Glomerular visceral epithelial cell (primary cell): ENCODE data around the gene AUTS2.

Experiments
- DNase-seq: peaks from one replicate; pipeline ENCODE4 v3.0.0-alpha.2; 2016; ENCODE audit errors: extremely low spot score

The AUTS2 gene

GRCh38 chr7:69992938-69993337 is 394.7 kb downstream of the AUTS2 start:
- DNase-seq = no peak

DNA sequence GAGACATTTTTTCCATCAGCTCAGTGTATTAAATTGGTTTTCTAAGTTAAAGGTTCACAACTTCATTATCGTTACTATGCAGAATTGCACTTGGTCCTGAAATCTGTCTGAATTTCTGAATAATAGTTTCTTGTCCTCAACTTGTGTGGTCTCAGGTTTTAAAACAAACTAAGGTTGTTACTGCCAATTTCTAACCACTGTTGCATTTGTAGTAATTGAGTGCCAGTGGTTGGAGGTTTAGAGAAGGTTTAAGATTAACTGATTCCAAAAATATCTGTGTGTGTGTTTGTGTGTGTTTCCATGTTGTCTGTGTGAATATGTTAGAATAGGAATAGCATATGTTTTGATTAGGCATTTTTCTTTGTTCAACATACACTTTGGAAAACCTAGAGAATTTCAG is 395.9 kb downstream of the AUTS2 start:
- no peak for DNase-seq

DNA sequence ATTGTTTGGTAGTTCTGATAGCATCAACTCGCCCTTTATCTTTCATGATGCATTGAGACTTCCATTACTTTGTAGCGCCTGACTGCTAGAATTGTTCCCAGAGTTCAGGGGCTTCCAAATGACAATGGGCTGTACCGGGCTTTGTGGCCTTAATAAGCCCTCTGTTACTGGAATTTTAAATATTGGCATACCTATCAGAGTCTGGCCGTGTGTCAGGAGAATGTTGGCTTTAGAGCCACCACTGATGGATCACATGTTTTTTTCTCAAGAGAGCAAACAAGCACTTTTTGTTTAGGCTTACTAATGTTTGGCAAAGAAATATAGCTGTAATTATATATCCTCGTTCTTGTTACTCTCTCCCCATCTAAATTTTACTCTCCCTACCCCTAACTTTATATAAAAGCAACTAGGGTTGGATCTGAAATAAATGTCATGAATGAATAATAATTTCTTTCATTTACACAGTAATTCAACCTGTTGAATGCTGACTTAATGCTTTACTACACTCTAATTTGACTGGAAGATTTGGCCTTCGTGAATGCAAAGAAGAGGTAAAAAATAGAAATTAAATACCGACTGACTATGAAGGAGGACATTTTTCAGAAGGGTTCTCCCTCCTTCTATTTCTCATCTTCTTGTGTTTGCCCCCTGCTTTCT is 396.7 kb downstream of the AUTS2 start:
- no peak for DNase-seq

- DNase-seq = no peak
Measured at GRCh38 chr7:69996121-69996520, 397.8 kb downstream of the AUTS2 start.

DNA sequence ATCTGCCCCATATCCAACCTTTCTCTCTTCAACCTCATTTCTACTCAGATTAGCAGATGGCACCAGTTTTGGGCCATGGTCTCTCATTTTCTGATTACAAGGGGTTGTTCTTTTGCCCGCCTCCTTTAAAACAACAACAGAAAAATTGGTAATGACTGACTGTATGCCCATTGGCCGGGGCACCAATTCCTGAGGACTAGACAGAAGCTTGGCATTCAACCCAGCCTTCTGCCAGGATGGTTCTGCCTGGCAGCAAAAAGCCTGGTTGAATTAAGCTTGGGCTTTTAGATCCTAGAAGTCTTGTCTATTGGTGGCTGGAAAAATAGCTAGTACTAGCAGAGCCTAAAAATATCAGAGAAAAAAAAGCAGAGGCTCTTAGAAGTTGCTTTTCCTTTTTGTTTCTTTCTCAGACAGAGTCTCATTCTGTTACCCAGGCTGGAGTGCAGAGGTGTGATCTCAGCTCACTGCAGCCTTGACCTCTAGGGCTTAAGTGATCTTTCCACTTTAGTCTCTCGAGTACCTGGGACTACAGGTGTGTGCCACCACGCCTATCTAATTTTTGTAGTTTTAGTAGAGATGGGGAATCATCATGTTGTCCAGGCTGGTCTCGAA is 402.6 kb downstream of the AUTS2 start:
- no peak for DNase-seq

DNA sequence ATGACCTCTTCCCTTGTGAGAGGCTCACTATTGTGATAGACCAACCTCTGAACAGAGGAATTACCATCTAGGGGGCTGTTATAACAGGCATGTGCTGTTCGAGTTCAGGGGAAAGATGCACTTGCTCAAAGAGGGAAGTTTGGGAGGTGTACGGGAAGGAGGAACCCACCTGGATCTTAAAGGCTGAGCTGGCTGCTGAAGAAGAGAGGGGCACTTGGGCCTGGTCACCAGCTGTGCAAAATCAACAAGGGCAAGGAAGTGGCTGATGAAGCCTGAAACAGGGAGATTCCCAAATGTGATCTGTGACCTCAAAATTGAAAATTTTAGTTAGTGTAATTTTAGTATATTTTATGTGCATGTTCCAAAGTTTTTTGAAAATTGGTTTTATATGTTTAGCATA is 407.2 kb downstream of the AUTS2 start:
- no peak for DNase-seq

DNA sequence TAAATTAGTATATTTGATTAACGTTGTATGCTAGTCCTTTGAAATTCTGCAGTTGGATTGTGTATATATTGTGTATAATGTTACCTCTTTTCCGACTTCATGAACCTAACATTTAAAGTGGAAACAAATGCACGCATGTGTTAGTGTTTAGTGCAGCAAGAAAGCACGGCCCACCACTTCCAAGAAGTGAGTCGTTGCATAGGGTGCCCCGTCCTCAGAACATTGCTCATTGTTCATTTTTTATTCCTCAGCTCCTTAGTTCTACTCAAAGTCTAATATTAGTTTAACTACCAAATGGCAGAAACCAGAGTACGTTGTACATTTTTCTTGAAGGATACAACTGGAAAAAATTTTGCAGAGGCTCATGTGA is 407.6 kb downstream of the AUTS2 start:
- no peak for DNase-seq

DNA sequence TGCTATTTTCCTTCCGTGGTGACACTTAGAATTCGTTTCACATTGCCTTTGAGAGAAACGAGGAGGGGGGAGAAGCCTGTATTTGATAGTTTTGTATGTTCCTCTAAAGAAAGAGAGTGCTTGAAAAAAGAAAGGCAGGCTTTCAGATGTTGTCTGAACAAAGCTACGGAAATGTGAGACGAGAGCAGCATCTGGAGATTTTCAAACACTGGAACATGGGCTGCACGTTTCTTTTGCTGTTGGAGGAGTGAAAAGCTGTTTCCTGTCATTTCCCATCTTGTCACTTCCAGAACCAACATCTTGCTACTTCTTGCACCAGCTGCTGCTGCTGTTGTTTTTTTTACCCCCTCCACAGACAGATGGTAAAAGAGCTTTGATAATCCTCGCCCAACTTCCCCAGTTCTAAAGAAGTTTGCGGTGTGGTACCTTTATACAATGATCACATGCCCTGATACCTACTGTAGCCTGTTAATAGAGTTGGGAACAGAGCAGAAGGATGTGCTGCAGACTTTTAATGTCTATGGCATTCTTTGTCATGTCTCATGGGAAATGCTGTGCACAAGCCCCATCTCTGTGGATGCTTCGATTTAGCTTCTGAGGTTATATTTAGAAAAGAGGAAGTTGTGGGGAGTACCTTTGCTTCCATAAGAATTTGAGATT is 408.1 kb downstream of the AUTS2 start:
- no peak for DNase-seq

DNA sequence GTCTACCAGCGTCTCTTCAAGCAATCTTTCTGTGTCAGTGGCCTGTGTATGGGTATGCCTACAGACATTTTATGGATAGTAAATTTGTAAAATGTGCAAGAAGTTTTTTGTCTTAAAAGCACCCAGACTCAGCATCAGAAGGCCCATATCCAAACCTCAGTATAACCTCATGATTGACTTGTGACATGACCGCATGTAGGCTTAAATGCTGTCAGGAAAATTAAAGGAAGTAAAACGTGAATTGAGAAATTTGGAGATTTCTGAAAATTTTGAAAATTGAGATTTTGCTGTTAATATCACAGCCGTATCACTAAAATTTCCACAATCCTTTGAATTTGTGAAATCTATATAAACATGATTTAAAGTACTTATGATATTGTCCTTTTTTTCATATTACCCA is 410.2 kb downstream of the AUTS2 start:
- DNase-seq = no peak

DNA sequence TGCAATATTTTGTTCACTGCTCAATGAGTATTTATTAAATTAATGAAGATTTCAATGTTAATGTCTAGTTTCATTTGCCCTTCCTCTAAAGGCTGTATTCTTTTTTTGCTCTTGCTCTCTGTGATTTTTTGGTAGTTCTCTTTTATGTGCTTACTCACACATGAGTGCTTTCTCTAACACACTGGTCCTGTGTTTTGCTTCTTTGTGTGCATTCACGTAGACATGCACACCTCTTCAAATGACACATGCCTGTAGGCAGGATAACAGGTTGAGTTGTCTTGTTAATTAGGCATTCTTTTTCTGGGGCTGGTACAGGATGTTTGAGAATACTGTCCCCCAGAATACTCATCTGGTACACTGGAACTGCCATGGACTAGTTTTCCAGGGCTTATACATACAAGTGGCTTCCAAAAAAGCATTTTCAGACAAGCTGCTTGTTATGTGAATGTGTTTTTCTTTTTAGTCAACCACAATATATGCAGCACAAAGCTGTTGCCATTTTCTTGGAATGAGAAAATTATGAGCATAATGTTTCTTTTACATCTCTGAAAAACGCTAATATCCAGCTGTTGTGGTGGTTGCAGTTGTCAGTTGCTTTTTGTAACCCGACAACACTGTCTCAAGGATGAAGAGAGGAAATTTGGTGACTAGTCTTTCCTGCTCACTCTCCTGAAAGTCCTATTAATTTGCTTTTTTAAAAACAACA is 416.4 kb downstream of the AUTS2 start:
- no peak for DNase-seq

DNA sequence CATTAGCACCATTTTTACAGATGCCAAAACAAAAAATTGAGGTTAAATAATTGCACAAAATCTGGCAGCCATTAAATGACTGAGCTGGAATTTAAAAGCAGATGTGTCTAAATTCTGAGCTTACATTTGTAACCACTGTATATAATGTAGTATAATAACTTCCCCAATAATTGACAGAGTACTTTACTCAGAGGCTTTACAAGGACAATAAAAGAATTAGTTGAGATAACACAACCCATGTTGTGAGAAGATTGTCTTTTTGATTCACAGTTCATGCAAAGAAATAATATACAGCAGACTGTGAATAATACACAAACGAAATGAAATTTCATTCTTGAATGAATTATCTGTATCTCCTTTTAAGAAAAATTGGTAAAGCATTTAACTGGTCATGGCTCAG is 417.1 kb downstream of the AUTS2 start:
- no peak for DNase-seq

- DNase-seq = no peak
Measured at GRCh38 chr7:70016044-70016770, 417.9 kb downstream of the AUTS2 start.

DNA sequence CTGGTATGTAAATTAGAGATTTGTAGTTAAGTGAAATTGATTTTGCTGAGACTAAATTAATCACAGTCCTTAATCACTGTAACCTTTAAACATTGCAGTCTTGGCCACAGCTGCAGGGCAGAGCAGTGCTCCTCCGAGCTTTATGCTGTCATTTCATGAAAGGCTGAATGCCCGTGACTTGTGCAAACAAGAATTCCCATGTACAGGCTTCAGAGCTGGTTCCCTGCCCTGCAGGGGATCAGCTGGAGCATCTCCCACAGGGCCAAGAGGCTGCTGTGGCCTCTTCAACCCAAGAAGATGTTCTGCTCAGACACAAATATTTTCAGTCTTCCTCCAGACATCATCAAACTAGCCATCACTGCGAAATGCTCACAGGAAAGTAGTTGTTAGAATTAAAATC is 419.1 kb downstream of the AUTS2 start:
- no peak for DNase-seq

DNA sequence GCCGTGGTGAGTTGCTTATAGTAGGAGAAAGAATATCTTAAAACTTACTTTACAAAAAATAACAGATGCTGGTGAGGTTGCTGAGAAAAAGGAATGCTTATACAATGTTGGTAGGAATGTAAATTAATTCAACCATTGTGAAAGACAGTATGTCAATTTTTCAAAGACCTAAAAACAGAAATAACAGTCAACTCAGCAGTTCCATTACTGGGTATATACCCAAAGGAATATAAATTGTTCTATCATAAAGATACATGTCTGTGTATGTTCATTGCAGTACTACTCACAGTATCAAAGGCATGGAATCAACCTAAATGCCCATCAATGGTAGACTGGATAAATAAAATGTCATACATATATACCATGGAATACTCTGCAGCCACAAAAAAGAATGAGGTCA is 420.4 kb downstream of the AUTS2 start:
- DNase-seq = no peak

DNA sequence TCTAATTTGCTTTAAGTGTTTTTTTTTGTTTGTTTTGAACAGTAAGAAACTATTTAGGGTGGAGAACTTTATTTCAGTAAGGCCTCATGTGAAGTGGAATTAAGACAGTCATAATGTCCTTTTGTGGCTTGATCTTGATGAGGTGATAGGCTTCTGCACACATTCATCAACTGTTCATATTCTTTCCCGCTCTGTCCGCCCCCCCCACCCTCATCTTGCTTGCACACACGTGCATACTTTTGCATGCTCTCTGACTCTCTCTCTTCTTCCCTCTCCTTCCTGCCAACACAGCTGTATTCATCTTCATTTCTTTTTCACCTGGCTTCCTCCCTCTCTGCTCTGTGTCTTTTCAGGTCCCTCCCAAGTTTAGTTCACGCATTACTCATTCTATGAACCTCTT is 429.6 kb downstream of the AUTS2 start:
- DNase-seq = no peak

DNA sequence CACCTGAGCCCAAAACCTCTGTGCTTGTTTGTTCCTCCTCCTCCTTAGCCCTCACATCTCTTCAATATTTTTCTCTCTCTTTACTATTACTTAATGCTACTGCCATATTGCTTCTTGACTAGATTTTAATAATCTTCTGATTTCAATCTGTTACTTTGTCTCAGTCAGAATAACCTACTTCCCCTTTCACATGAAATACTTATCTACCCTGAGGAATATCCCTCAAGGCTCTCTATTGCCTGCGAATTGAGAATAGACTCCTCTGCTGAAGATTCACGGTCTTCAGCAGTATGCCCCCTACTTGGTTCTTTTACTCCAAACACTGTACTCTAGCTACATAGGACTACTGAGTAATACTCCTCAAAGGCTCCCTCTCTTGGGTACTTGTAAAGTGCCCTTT is 430.3 kb downstream of the AUTS2 start:
- DNase-seq = no peak

- DNase-seq = no peak
Measured at GRCh38 chr7:70029993-70030392, 431.7 kb downstream of the AUTS2 start.

DNA sequence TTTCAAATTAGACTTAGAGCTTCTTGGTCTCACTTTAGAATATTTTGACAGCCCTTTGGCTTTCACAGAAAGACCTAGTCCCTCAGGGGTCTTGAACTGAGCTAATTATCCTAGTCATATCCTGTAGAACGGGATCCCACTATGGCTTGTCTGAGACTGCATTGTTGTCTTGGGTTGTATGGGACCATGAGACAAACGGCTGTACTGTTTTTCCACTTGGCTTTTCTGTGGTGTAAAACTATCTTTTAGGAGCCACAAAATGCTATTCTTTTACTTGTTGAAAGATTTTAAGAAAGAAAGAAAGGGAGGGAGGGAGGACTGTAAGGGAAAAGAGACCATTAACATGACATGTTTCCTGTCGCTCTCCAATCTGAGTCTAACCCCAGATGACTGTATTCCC is 432.5 kb downstream of the AUTS2 start:
- no peak for DNase-seq

DNA sequence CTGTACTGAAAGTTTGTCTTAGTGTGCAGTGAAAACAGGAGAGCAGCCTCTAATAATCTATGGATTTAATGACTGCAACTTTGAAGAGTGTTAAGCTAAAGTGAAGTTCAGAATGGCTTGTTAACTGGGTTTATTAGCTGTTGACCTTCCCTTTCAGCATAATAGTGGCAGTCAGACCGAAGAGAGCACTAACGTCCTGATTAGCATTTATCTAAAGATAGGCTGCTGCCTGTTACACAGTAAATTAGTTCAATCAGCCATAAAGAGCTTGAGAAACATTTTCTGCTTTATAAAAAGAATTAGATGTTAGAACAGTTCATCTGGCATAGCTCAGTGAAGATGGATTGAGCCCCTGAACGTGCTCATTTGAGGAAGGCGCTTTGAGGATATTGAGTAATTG is 433.0 kb downstream of the AUTS2 start:
- DNase-seq = no peak

DNA sequence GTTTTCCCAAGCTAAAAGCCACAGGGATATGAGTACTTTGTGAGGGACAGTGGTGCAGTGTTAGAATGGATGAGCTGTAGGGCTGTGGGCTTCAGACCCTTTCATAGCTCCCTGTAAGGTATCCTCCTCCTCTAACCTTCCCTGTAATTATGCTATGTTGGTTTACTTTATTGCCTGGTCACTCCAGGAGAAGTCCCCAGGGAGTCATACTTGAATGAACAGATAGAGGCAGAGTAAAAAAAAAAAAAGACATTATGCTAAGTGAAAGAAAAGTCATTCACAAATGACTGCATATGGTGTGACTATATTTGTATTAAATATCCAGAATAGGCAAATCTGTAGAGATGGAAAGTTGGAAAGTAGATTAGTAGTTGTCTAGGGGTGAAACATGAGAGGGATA is 434.4 kb downstream of the AUTS2 start:
- DNase-seq = no peak

GRCh38 chr7:70033226-70033625 is 435.0 kb downstream of the AUTS2 start:
- DNase-seq = no peak

DNA sequence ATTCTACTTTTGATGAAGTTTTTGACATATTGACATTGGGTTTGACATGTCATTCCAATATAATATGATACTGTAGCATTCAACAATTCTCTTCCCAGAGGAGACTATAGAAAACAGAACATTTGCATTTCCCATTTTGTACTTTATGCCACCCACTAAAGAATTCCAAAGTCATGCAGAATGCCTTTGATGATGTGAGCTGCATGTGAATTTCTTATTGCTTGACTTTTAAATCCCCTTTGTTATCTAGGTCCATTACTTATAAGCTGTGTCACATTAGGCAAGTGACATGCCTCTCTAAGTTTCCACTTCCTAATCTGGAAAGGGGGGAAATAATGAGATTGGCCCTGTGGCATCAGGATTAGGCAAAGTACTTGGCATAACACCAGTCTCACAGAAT is 436.7 kb downstream of the AUTS2 start:
- DNase-seq = no peak
